Suprapubic skin (tissue), 4 donors: Measurements from ENCODE around the gene RGPD8.

Source experiments
- CTCF ChIP-seq, 2 donors: fragments of 200-600 bp in 1 of 2; fragments of 450-650 bp in 1 of 2; sonication (generic) in 1 of 2; IDR thresholded peaks; one replicate each; pipeline ENCODE4 v1.5.1; 2016 to 2019; ENCODE audit warnings: antibody characterized with exemption in 2 of 2, mild to moderate bottlenecking in 1 of 2, moderate library complexity in 1 of 2
- EP300 ChIP-seq: sonication (generic); formaldehyde crosslinking; IDR thresholded peaks from one replicate; pipeline ENCODE4 v1.6.1; 2017; ENCODE audit warnings: antibody characterized with exemption
- POLR2A ChIP-seq, 2 donors: fragments of 450-650 bp; IDR thresholded peaks; one replicate each; pipeline ENCODE4 v1.6.1; 2017; ENCODE audit warnings: antibody characterized with exemption in 2 of 2, mild to moderate bottlenecking in 2 of 2, moderate library complexity in 2 of 2
- POLR2AphosphoS5 ChIP-seq, 3 donors: sonication (generic); formaldehyde crosslinking; IDR thresholded peaks; one replicate each; pipeline ENCODE4 v1.6.1; 2017; ENCODE audit warnings: antibody characterized with exemption in 3 of 3

- no peak for TF ChIP-seq CTCF (IDR thresholded peaks at IDR 0.05)
- TF ChIP-seq POLR2A (IDR thresholded peaks at IDR 0.05): no peak
- no peak for TF ChIP-seq POLR2AphosphoS5 (IDR thresholded peaks at IDR 0.05)
- TF ChIP-seq EP300: no peak
Measured at GRCh38 chr2:112332123-112332696, 101.2 kb downstream of the RGPD8 start.
